ENCODE results near the gene FBXO10. TPM values are rescaled to one million over a fixed set of nuclear protein-coding genes. Genes with fewer than 3 reads are reported as not detected.

FBXO10 gene
- total RNA-seq, 1 donor from 2014 or later, result 2.9 TPM

DNA sequence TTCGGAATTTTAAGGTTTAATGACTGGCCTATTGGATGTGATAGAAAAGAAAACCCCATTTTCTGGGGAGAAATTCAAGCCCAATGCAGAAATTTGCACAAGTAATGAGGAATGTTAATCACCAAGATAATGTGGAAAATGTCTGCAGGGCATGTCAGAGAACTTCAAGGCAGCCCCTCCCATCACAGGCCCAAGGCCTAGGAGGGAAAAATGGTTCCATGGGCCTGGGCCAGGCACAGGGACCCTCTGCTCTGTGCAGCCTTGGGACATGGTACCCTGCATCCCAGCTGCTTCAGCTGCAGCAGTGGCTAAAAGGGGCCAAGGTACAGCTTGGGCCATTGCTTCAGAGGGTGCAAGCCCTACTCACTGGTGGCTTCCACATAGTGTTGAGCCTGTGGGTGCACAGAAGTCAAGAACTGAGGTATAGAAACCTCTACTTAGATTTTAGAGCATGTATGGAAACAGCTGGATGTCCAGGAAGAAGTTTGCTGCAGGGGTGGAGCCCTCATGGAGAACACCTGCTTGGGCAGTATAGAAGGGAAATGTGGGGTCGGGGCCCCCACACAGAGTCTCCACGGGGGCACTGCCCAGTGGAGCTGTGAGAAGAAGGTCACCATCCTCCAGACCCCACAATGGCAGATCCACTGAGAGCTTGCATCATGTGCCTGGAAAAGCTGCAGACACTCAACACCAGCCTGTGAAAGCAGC is 12.2 kb downstream of the FBXO10 start:
- DNase-seq (ENCODE audit: low read depth), result no peak
- H3K4me3 ChIP-seq (ENCODE audit: low read depth, low read length), result no peak overlapping the region
- TF ChIP-seq, protein P1, sequence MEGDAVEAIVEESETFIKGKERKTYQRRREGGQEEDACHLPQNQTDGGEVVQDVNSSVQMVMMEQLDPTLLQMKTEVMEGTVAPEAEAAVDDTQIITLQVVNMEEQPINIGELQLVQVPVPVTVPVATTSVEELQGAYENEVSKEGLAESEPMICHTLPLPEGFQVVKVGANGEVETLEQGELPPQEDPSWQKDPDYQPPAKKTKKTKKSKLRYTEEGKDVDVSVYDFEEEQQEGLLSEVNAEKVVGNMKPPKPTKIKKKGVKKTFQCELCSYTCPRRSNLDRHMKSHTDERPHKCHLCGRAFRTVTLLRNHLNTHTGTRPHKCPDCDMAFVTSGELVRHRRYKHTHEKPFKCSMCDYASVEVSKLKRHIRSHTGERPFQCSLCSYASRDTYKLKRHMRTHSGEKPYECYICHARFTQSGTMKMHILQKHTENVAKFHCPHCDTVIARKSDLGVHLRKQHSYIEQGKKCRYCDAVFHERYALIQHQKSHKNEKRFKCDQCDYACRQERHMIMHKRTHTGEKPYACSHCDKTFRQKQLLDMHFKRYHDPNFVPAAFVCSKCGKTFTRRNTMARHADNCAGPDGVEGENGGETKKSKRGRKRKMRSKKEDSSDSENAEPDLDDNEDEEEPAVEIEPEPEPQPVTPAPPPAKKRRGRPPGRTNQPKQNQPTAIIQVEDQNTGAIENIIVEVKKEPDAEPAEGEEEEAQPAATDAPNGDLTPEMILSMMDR (conservative IDR thresholded peaks at IDR 0.05; ENCODE audit: low read depth, low read length), result no peak

DNA sequence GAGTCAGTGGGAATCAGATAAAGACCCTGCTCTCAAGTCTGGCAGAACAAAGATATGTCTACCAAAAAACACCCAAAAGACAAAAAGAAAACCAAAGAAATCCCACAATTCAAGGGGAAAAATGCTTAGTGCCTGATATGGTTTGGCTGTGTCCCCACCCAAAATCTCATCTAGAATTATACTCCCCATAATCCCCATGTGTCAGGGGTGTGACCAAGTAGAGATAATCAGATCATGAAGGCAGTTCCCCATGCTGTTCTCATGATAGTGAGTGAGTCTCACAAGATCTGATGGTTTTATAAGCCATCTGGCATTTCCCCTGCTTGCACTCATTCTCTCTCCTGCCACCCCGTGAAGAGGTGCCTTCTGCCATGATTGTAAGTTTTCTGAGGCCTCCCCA is 13.4 kb downstream of the FBXO10 start:
- no peak overlapping the region for H3K4me3 ChIP-seq (ENCODE audit: low read depth, low read length)
- no peak for DNase-seq (ENCODE audit: low read depth)
- TF ChIP-seq, protein P1 (conservative IDR thresholded peaks at IDR 0.05; ENCODE audit: low read depth, low read length), result no peak

DNA sequence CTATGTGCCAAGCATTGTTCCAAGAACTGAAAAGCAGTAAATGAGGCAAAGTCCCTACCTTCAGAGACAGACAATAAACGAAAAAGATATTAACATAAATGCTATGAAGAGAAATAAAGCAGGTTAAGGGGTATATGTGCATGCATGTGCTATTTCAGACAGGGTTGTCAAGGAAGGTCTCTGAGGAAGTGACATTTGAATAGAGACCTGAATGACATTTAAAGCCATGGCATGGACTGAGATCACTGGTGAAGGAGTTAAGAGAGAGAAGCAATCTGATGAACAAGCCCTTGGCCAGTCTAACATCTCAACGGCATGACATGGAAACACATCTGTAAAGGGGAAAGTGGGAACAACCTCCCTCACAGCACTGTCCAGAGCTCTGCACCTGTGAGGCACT is 14.5 kb downstream of the FBXO10 start:
- TF ChIP-seq, protein P1 (conservative IDR thresholded peaks at IDR 0.05; ENCODE audit: low read depth, low read length), result no peak
- DNase-seq (ENCODE audit: low read depth), result no peak
- H3K4me3 ChIP-seq (ENCODE audit: low read depth, low read length), result no peak overlapping the region

DNA sequence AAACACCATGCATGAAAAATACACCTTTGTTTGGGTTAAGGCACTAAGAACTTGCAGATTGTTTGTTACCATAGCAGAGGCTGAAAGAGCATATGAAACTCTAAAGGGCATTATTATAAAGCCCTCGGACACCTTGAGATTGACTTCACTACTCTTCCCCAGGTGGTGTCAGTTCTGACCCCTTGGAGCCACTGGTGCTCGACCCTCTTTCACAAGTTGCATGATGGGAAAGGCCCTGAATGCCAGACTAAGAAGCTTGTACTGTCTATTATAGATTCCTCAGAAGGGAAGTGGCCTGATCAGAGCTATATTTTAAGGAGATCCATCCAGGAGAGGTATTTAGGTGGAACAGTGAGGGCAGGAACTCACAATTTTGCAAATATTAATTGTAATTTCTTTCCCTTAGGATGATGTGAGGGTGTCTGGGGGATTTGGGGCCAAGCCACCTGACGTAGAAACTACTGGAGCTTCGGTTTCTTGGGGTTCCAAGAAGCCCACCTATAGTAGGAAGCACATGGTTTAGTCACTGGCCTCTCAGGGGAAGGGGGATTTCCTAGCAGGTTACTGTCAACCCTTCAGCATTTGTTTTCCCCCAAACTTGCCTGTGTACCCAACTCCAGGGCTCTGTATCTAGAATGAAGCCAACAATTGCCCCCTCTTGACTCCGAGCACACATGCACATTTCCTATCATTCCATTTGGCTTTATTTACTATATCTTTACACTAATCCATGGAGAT is 16.2 kb downstream of the FBXO10 start:
- TF ChIP-seq, protein P1 (conservative IDR thresholded peaks at IDR 0.05; ENCODE audit: low read depth, low read length), result no peak
- no peak for DNase-seq (ENCODE audit: low read depth)
- no peak overlapping the region for H3K4me3 ChIP-seq (ENCODE audit: low read depth, low read length)

DNA sequence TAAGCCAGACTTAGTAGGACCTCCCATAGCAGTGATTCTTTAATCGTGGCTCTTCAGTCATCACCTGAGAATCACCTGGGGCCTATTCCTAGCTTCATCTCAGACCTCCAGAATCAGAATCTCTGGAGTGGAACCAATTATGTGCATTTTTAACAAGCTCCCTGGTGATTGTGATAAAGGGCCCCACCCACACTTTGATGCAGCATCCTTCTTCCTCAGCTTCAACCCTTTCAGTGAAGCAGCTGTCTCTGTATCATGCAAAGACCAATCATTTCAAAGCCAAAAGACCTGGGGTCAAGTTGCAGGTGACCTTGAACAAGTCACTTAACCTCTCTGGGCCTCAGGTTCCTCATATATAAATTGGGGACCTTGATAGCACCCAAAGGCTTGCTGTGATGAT is 17.1 kb downstream of the FBXO10 start:
- H3K4me3 ChIP-seq (ENCODE audit: low read depth, low read length), result no peak overlapping the region
- no peak for DNase-seq (ENCODE audit: low read depth)
- TF ChIP-seq, protein P1 (conservative IDR thresholded peaks at IDR 0.05; ENCODE audit: low read depth, low read length), result no peak

DNA sequence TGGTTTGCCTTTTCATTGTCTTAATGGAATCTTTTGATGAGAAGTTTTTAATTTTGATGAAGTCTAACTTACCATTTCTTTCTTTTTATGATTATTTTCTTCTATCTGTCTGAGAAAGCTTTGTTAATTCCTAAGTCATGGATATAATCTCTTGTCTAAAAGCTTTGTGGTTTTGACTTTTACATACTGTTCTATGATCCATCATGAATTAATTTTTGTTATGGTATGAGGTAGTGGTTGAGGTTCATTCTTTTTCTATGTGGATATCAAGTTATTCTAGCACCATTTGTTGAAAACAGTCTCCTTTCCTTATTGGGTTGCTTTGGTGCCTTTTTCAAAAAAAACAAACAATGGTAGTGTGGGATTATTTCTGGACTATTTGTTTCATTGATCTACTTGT is 20.4 kb downstream of the FBXO10 start:
- DNase-seq (ENCODE audit: low read depth), result no peak
- TF ChIP-seq, protein P1 (conservative IDR thresholded peaks at IDR 0.05; ENCODE audit: low read depth, low read length), result no peak
- H3K4me3 ChIP-seq (ENCODE audit: low read depth, low read length), result no peak overlapping the region
